Endothelial cell of umbilical vein (primary cell): ENCODE data around the gene DRD1. TPM values are rescaled to one million over a fixed set of nuclear protein-coding genes. Genes with fewer than 3 reads are reported as not detected.

ENCODE experiments used
- BruUV-seq: library from RNA; stranded (reverse); fragments of 400-500 nt; replicated peaks from 2 replicates; lab custom pipeline; 2021; lab: Mats Ljungman, UMichigan
- CTCF ChIA-PET: fragments of 300-600, 350-600 bp; sonication (Branson Sonifier 250); formaldehyde crosslinking; loops from one replicate; lab custom pipeline; 2021; ENCODE audit warnings: antibody characterized with exemption, inconsistent platforms; lab: Charles Lee
- POLR2A ChIA-PET: fragments of 300-600, 350-600 bp; sonication (Branson Sonifier 250); formaldehyde crosslinking; loops from one replicate; lab custom pipeline; 2021; ENCODE audit warnings: antibody characterized with exemption, inconsistent platforms; lab: Charles Lee
- DNase-seq: peaks from one replicate; pipeline ENCODE4 v3.0.0-alpha.2; 2011; ENCODE audit warnings: low read depth, low spot score
- FAIRE-seq: peaks from 2 replicates; lab custom pipeline; 2011; peaks lifted over from hg19 to GRCh38; lab: Jason Lieb, UNC
- H2AFZ ChIP-seq: 2 replicates; pipeline ENCODE4 v1.6.0; 2012; ENCODE audit warnings: low read depth, low read length, control low read depth, inconsistent platforms
- H3K27ac ChIP-seq: 2 replicates; pipeline ENCODE4 v1.5.1; 2011; ENCODE audit warnings: low read depth, mild to moderate bottlenecking, control low read depth, low read length, moderate library complexity; ENCODE audit not compliant: insufficient read depth
- H3K27me3 ChIP-seq, 2 experiments: 2 replicates each; pipeline versions ENCODE4 v1.6.0 to v1.6.1; 2011; ENCODE audit warnings: low read length in 2 of 2, mixed read lengths in 1 of 2; ENCODE audit not compliant: control insufficient read depth in 2 of 2, insufficient read depth in 2 of 2
- H3K36me3 ChIP-seq, 2 experiments: 2 replicates in 1 of 2; 3 replicates in 1 of 2; pipeline ENCODE4 v1.5.1; 2011; ENCODE audit warnings: low read length in 2 of 2, mild to moderate bottlenecking in 1 of 2, moderate library complexity in 1 of 2; ENCODE audit not compliant: control insufficient read depth in 2 of 2, insufficient read depth in 2 of 2; ENCODE audit errors: extremely low read depth in 1 of 2
- H3K4me1 ChIP-seq: 3 replicates; pipeline ENCODE4 v1.5.1; 2011; ENCODE audit warnings: mild to moderate bottlenecking, low read length; ENCODE audit not compliant: control insufficient read depth, insufficient read depth; ENCODE audit errors: extremely low read depth
- H3K4me2 ChIP-seq: 2 replicates; pipeline ENCODE4 v1.6.1; 2011; ENCODE audit warnings: low read length, control low read depth, mixed read lengths; ENCODE audit not compliant: insufficient read depth
- H3K4me3 ChIP-seq, 3 experiments: fragments of 200-600 bp in 1 of 3; sonication (generic), shearing (Covaris generic) in 1 of 3; replicated peaks in 1 of 3; 2 replicates each; pipeline ENCODE4 v1.5.1; 2011 to 2016; ENCODE audit warnings: control low read depth in 3 of 3, low read length in 3 of 3, mild to moderate bottlenecking in 2 of 3, inconsistent platforms in 1 of 3, low read depth in 1 of 3, moderate library complexity in 1 of 3; ENCODE audit not compliant: insufficient read depth in 1 of 3
- H3K79me2 ChIP-seq: 2 replicates; pipeline ENCODE4 v1.6.0; 2012; ENCODE audit warnings: low read length, inconsistent platforms; ENCODE audit not compliant: control insufficient read depth, insufficient read depth
- H3K9ac ChIP-seq: replicated peaks from 2 replicates; pipeline ENCODE3; 2011; ENCODE audit warnings: low read length, control low read depth; ENCODE audit not compliant: insufficient read depth; ENCODE audit errors: extremely low read depth
- H3K9me1 ChIP-seq: replicated peaks from 3 replicates; pipeline ENCODE4 v1.6.0; 2011; ENCODE audit warnings: mild to moderate bottlenecking, low read length; ENCODE audit not compliant: control insufficient read depth, insufficient read depth; ENCODE audit errors: extremely low read depth
- H3K9me3 ChIP-seq: replicated peaks from 2 replicates; pipeline ENCODE4 v1.5.1; 2012; ENCODE audit warnings: low read length, inconsistent platforms; ENCODE audit not compliant: control insufficient read depth, insufficient read depth
- H4K20me1 ChIP-seq: replicated peaks from 2 replicates; pipeline ENCODE3; 2011; ENCODE audit warnings: mild to moderate bottlenecking, low read length; ENCODE audit not compliant: control insufficient read depth, insufficient read depth; ENCODE audit errors: extremely low read depth
- CTCF ChIP-seq, 2 donors: IDR thresholded peaks; 1 replicate in 1 of 2; 2 replicates in 1 of 2; pipeline ENCODE4 v1.5.1; 2011; ENCODE audit warnings: low read length in 2 of 2, mild to moderate bottlenecking in 2 of 2, moderate library complexity in 2 of 2, control low read depth in 1 of 2, inconsistent platforms in 1 of 2, low read depth in 1 of 2; ENCODE audit not compliant: insufficient read depth in 1 of 2; ENCODE audit errors: extremely low read depth in 1 of 2
- EZH2 ChIP-seq: IDR thresholded peaks from 2 replicates; pipeline ENCODE4 v1.6.1; 2012; ENCODE audit warnings: borderline replicate concordance, low read depth, mild to moderate bottlenecking, moderate library complexity, low read length, inconsistent platforms; ENCODE audit not compliant: severe bottlenecking
- FOS ChIP-seq: IDR thresholded peaks from 2 replicates; pipeline ENCODE4 v1.6.1; 2011; ENCODE audit warnings: mild to moderate bottlenecking, low read length, moderate library complexity, borderline replicate concordance; ENCODE audit not compliant: insufficient read depth
- GATA2 ChIP-seq: IDR thresholded peaks from 2 replicates; pipeline ENCODE4 v1.7.0; 2011; ENCODE audit warnings: low read depth, mild to moderate bottlenecking, moderate library complexity, mixed read lengths, low read length; ENCODE audit not compliant: insufficient read length, insufficient read depth
- JUN ChIP-seq: IDR thresholded peaks from 2 replicates; pipeline ENCODE4 v1.6.1; 2011; ENCODE audit warnings: borderline replicate concordance, low read depth; ENCODE audit not compliant: insufficient read length, insufficient read depth
- MYC ChIP-seq: IDR thresholded peaks from one replicate; pipeline ENCODE4 v1.6.1; 2011; ENCODE audit warnings: mild to moderate bottlenecking, low read depth, low read length
- POLR2A ChIP-seq: IDR thresholded peaks from 2 replicates; pipeline ENCODE4 v1.6.1; 2012; ENCODE audit warnings: low read depth, mild to moderate bottlenecking, control low read depth, low read length
- POLR2AphosphoS5 ChIP-seq: IDR thresholded peaks from 2 replicates; pipeline ENCODE4 v1.6.1; 2012; ENCODE audit warnings: low read depth, mild to moderate bottlenecking, control low read depth, low read length, moderate library complexity; ENCODE audit not compliant: insufficient read depth
- dilution Hi-C: fragments of 300-500 bp; cut with MboI; formaldehyde crosslinking; loops from one replicate; pipeline ENCODE4 v1.15.0; 2019; ENCODE audit warnings: low sequenced_read_pairs; ENCODE audit not compliant: extremely low pct_ligation_motif_present
- intact Hi-C: fragments of 100-400 bp; cut with micrococcal nuclease; formaldehyde crosslinking; loops from one replicate; pipeline ENCODE4 v1.10.0; 2022
- polyA plus RNA-seq, 4 experiments: library from polyadenylated mRNA; depleted of rRNA in 3 of 4; stranded (reverse) in 3 of 4; unstranded in 1 of 4; fragments of >200 nt; gene quantifications; 2 replicates each; pipeline versions ENCODE4 v1.2.1 to v1.2.3, GENCODE V29; 2011 to 2012; ENCODE audit warnings: missing spikeins in 1 of 4
- total RNA-seq: library from RNA; stranded (reverse); gene quantifications from 2 replicates; pipeline ENCODE4 v1.2.3, GENCODE V29; 2021
- TF ChIP-seq, protein P1 (sequence below): IDR thresholded peaks from 2 replicates; pipeline ENCODE4 v1.6.1; 2011; ENCODE audit not compliant: insufficient read depth, insufficient read length

Gene DRD1
- total and polyA plus RNA-seq, 2 donors (not counting 3 experiments of a cell fraction or from before 2014, with no cell fraction given) = not detected

- Histone ChIP-seq H3K4me1 (no peaks in the 10 kb centered on the region), H3K27ac (no peak overlapping the region), H4K20me1 (no peaks in the 10 kb centered on the region), H3K9me1 (no peaks in the 10 kb centered on the region), H3K9me3 (peaks cover 2% of the 10 kb centered on the region), H2AFZ (no peak overlapping the region), H3K4me3 (no peak overlapping the region), H3K4me2 (no peak overlapping the region), H3K36me3 (no peaks in the 10 kb centered on the region), H3K79me2 (no peaks in the 10 kb centered on the region), H3K9ac (no peak overlapping the region), H3K27me3 (no peaks in the 10 kb centered on the region)
- ChIA-PET CTCF (no interaction called here), POLR2A (no interaction called here)
- TF ChIP-seq FOS (no peak), CTCF (IDR thresholded peaks at IDR 0.05; ENCODE audit: extremely low read depth in 1 of 2, insufficient read depth in 1 of 2, low read depth in 1 of 2, low read length in 2 of 2) (no peak), MYC (no peak), JUN (no peak), POLR2A (no peak), GATA2 (no peak), EZH2 (no peak), POLR2AphosphoS5 (no peak)
- TF ChIP-seq, protein P1, sequence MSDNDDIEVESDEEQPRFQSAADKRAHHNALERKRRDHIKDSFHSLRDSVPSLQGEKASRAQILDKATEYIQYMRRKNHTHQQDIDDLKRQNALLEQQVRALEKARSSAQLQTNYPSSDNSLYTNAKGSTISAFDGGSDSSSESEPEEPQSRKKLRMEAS = no peak
- dilution Hi-C loops = no loop called here
- intact Hi-C loops = no loop called here
- DNase-seq = no peak
- no TSS peak for BruUV-seq
- no peak for FAIRE-seq
Observed at GRCh38 chr5:175417384-175417783, 26.6 kb downstream of the DRD1 start.
